VCaP (cell line): ENCODE measurements around the gene TRAPPC3.

ENCODE experiments used
- H3K27ac ChIP-seq: fragments of 450-650 bp; 2 replicates; pipeline ENCODE4 v1.5.1; 2017
- CTCF ChIP-seq: fragments of 450-650 bp; conservative IDR thresholded peaks from 2 replicates; pipeline ENCODE4 v1.5.1; 2017; ENCODE audit warnings: mild to moderate bottlenecking, moderate library complexity

TRAPPC3 gene

GRCh38 chr1:36088265-36088576, 61.1 kb downstream of the TRAPPC3 start:
- TF ChIP-seq CTCF = 0 out of 2 replicates have a peak, but pooled peaks have one; percentile 59
- H3K27ac ChIP-seq = peak overlapping the region; percentile 77

- no peak for TF ChIP-seq CTCF
- no peak overlapping the region; the same call in 1 of the 2 replicates for H3K27ac ChIP-seq
These were observed 61.8 kb downstream of the TRAPPC3 start for GRCh38 chr1:36087233-36088123.
